GM20431 (cell line): ENCODE results near the gene ZNF610.

ENCODE experiments used
- in situ Hi-C: fragments of 300-500 bp; cut with MseI, MboI; formaldehyde crosslinking; loops from one replicate; pipeline ENCODE4 v1.15.0; 2020; ENCODE audit warnings: low sequenced_read_pairs; ENCODE audit not compliant: unreplicated experiment

The ZNF610 gene

GRCh38 chr19:52397310-52398080, 61.5 kb downstream of the ZNF610 start, which contains the start of gene ZNF528:
TSS of gene ZNF528 (plus strand) at chr19:52397849. CDS start at chr19:52402014, 4,165 bp downstream.
- in situ Hi-C loops: no loop called here

- in situ Hi-C loops: no loop called here
Measured at GRCh38 chr19:52398081-52398441, 62.0 kb downstream of the ZNF610 start.

- in situ Hi-C loops: no loop called here
Measured at GRCh38 chr19:52410276-52410675, 74.2 kb downstream of the ZNF610 start.

DNA sequence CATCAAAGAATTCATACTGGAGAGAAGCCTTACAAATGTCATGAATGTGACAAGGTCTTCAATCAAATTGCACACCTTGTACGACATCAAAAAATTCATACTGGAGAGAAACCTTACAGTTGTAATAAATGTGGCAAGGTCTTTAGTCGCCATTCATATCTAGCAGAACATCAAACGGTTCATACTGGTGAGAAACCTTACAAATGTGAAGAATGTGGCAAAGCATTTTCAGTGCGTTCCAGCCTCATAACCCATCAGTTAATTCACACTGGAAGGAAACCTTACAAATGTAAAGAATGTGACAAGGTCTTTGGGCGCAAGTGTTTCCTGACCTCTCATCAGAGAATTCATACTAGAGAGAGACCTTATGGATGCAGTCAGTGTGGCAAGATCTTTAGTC, 79.7 kb downstream of the ZNF610 start:
- in situ Hi-C loops: no loop called here
